HG02852 (cell line): ENCODE measurements around the gene DIAPH3.
A peak's percentile ranks its signal among the peaks of the same experiment; 100 is the strongest.
"Not testable (repeated sequence)": the region's sequence is repeated elsewhere in the genome, so short reads cannot be mapped to it uniquely, and the experiment has no call there.

Experiments used
- ATAC-seq: cut with Tn5 transposase; IDR thresholded peaks from one replicate; pipeline ENCODE4 v1.9.1; 2021; ENCODE audit warnings: mild to moderate bottlenecking, moderate library complexity; ENCODE audit not compliant: unreplicated experiment

DIAPH3 gene

GRCh38 chr13:60108589-60108988 is 55.1 kb downstream of the DIAPH3 start:
- no peak for ATAC-seq

- no peak for ATAC-seq
Measured at GRCh38 chr13:60099631-60100420, 63.9 kb downstream of the DIAPH3 start.

- no peak for ATAC-seq
Measured at GRCh38 chr13:60095300-60095699, 68.4 kb downstream of the DIAPH3 start.

GRCh38 chr13:60094385-60095088 is 69.2 kb downstream of the DIAPH3 start:
- no peak for ATAC-seq

- ATAC-seq, result no peak
Measured at GRCh38 chr13:60093425-60094019, 70.2 kb downstream of the DIAPH3 start.

- ATAC-seq, result no peak
Measured at GRCh38 chr13:60091573-60091972, 72.2 kb downstream of the DIAPH3 start.

- no peak for ATAC-seq
Measured at GRCh38 chr13:60090574-60090973, 73.2 kb downstream of the DIAPH3 start.

GRCh38 chr13:60083780-60084179 is 79.9 kb downstream of the DIAPH3 start:
- not testable (repeated sequence) for ATAC-seq

GRCh38 chr13:60080850-60081249 is 82.9 kb downstream of the DIAPH3 start:
- ATAC-seq, result no peak

GRCh38 chr13:60078226-60078625 is 85.5 kb downstream of the DIAPH3 start:
- ATAC-seq, result no peak

GRCh38 chr13:60075850-60076249 is 87.9 kb downstream of the DIAPH3 start:
- ATAC-seq, result no peak

- ATAC-seq, result peak; percentile 89
Measured at GRCh38 chr13:60074397-60074796, 89.3 kb downstream of the DIAPH3 start.

- ATAC-seq, result no peak
Measured at GRCh38 chr13:60066226-60066625, 97.5 kb downstream of the DIAPH3 start.

- ATAC-seq, result no peak
Measured at GRCh38 chr13:60062502-60062901, 101.2 kb downstream of the DIAPH3 start.

- no peak for ATAC-seq
Measured at GRCh38 chr13:60061737-60062136, 102.0 kb downstream of the DIAPH3 start.

- ATAC-seq, result no peak
Measured at GRCh38 chr13:60051754-60052285, 111.9 kb downstream of the DIAPH3 start.

GRCh38 chr13:60048353-60048752 is 115.4 kb downstream of the DIAPH3 start:
- ATAC-seq, result not testable (repeated sequence)

GRCh38 chr13:60047918-60048317 is 115.8 kb downstream of the DIAPH3 start:
- no peak for ATAC-seq

- no peak for ATAC-seq
Measured at GRCh38 chr13:60044321-60044720, 119.4 kb downstream of the DIAPH3 start.

GRCh38 chr13:60043262-60043661 is 120.5 kb downstream of the DIAPH3 start:
- no peak for ATAC-seq

- ATAC-seq, result not testable (repeated sequence)
Measured at GRCh38 chr13:60040668-60041067, 123.1 kb downstream of the DIAPH3 start.

- no peak for ATAC-seq
Measured at GRCh38 chr13:60035874-60036273, 127.9 kb downstream of the DIAPH3 start.
